Tibial nerve (tissue), 4 donors: ENCODE results near the gene ASB1.

Source experiments
- EP300 ChIP-seq, 2 donors: sonication (generic); formaldehyde crosslinking; IDR thresholded peaks; one replicate each; pipeline ENCODE4 v1.6.1; 2017; ENCODE audit warnings: antibody characterized with exemption in 2 of 2, mild to moderate bottlenecking in 1 of 2
- POLR2A ChIP-seq, 2 donors: fragments of 450-650 bp; IDR thresholded peaks; one replicate each; pipeline ENCODE4 v1.6.1; 2017; ENCODE audit warnings: antibody characterized with exemption in 2 of 2, mild to moderate bottlenecking in 2 of 2, moderate library complexity in 2 of 2
- TF ChIP-seq, protein P1 (sequence below), 5 experiments: fragments of 200-600 bp in 3 of 5; fragments of 450-650 bp in 2 of 5; sonication (generic) in 3 of 5; IDR thresholded peaks; one replicate each; pipeline ENCODE4 v1.5.1; 2016 to 2019; ENCODE audit warnings: antibody characterized with exemption in 5 of 5, mild to moderate bottlenecking in 3 of 5, moderate library complexity in 2 of 5

DNA sequence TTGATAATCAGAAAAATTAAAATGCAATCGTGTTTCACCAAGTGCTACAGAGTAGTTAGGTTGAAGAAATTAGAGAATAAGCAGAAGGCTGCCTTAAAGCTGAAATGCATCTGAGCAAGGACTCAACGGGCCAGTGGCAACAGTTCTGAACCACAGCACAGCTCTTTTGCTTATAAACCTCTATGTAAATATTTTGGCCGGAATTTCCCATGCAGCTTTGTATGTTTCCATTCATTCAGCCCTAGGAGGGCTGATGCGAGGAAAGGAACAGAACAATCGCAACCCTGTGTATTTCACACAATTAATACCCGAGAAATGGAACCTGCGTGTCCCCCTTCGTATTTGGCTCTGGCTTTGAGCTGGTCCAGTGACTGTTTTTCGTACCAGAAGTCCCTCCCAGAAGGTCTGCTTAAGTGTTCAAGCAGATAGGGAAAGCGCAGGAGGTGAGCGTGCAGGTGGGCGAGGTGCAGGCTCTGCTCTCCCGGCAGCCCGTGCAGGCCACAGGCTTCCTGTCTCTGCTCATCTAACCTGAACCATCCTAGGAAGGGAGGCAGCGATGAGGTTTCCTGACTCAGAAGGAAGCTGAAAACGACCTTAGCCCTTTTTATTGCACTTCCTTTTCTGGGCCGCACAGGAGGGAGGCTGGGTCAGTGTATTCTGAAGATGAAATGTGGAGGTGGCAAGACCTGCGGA is 67.3 kb downstream of the ASB1 start:
- TF ChIP-seq, protein P1, sequence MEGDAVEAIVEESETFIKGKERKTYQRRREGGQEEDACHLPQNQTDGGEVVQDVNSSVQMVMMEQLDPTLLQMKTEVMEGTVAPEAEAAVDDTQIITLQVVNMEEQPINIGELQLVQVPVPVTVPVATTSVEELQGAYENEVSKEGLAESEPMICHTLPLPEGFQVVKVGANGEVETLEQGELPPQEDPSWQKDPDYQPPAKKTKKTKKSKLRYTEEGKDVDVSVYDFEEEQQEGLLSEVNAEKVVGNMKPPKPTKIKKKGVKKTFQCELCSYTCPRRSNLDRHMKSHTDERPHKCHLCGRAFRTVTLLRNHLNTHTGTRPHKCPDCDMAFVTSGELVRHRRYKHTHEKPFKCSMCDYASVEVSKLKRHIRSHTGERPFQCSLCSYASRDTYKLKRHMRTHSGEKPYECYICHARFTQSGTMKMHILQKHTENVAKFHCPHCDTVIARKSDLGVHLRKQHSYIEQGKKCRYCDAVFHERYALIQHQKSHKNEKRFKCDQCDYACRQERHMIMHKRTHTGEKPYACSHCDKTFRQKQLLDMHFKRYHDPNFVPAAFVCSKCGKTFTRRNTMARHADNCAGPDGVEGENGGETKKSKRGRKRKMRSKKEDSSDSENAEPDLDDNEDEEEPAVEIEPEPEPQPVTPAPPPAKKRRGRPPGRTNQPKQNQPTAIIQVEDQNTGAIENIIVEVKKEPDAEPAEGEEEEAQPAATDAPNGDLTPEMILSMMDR (IDR thresholded peaks at IDR 0.05): no peak
- TF ChIP-seq POLR2A (IDR thresholded peaks at IDR 0.05) (no peak), EP300 (IDR thresholded peaks at IDR 0.05) (no peak)
